ENCODE results near the gene MFN2.

- TF ChIP-seq ZNF274 (IDR thresholded peaks at IDR 0.05; ENCODE audit: low read depth, low read length) (no peak), SUZ12 (IDR thresholded peaks at IDR 0.05; ENCODE audit: extremely low read depth, insufficient read depth, insufficient read length) (no peak)
Measured at GRCh38 chr1:12022036-12022435, 41.8 kb downstream of the MFN2 start.

Measured in NT2/D1 (cell line).